Mesenchymal stem cell (in vitro differentiated cells and primary cell): ENCODE data around the gene SFRP4.

Experiments used
- DNase-seq: peaks from one replicate; pipeline ENCODE4 v3.0.0-alpha.2; 2013
- H2AFZ ChIP-seq: one replicate; pipeline ENCODE4 v1.6.1; 2013; ENCODE audit warnings: low read depth, mild to moderate bottlenecking, control low read depth, inconsistent platforms, low read length, moderate library complexity
- H2AK5ac ChIP-seq: 2 replicates; pipeline ENCODE4 v1.6.1; 2013; ENCODE audit warnings: low read length, moderate library complexity, mild to moderate bottlenecking, inconsistent platforms; ENCODE audit not compliant: severe bottlenecking
- H2BK120ac ChIP-seq: one replicate; pipeline ENCODE4 v1.6.1; 2013; ENCODE audit warnings: low read depth, mild to moderate bottlenecking, inconsistent platforms, low read length, moderate library complexity
- H2BK12ac ChIP-seq, 2 experiments: one replicate each; pipeline ENCODE4 v1.6.1; 2013; ENCODE audit warnings: inconsistent platforms in 2 of 2, low read length in 2 of 2, mild to moderate bottlenecking in 2 of 2, moderate library complexity in 2 of 2, control low read depth in 1 of 2
- H2BK15ac ChIP-seq: one replicate; pipeline ENCODE4 v1.6.1; 2013; ENCODE audit warnings: mild to moderate bottlenecking, low read depth, inconsistent platforms; ENCODE audit not compliant: poor library complexity, severe bottlenecking
- H2BK5ac ChIP-seq: 2 replicates; pipeline ENCODE4 v1.6.1; 2013; ENCODE audit warnings: low read depth, mild to moderate bottlenecking, low read length, control low read depth, inconsistent platforms; ENCODE audit not compliant: poor library complexity, severe bottlenecking
- H3K14ac ChIP-seq, 2 experiments: one replicate each; pipeline ENCODE4 v1.6.1; 2013; ENCODE audit warnings: inconsistent platforms in 2 of 2, low read length in 2 of 2, control low read depth in 1 of 2, mild to moderate bottlenecking in 1 of 2, moderate library complexity in 1 of 2
- H3K18ac ChIP-seq, 2 experiments: one replicate each; pipeline ENCODE4 v1.6.1; 2013; ENCODE audit warnings: inconsistent platforms in 2 of 2, low read length in 2 of 2, control low read depth in 1 of 2, low read depth in 1 of 2, mild to moderate bottlenecking in 1 of 2
- H3K23ac ChIP-seq, 2 experiments: one replicate each; pipeline ENCODE4 v1.6.1; 2013; ENCODE audit warnings: inconsistent platforms in 2 of 2, low read length in 2 of 2, mild to moderate bottlenecking in 2 of 2, moderate library complexity in 2 of 2, control low read depth in 1 of 2
- H3K27ac ChIP-seq: 2 replicates; pipeline ENCODE4 v1.5.1; 2013; ENCODE audit warnings: mild to moderate bottlenecking, moderate library complexity, low read length, control low read depth, inconsistent platforms; ENCODE audit not compliant: poor library complexity, severe bottlenecking
- H3K27me3 ChIP-seq, 2 experiments: 2 replicates each; pipeline versions ENCODE4 v1.6.1 to v1.7.0; 2013; ENCODE audit warnings: low read length in 2 of 2, mild to moderate bottlenecking in 2 of 2, moderate library complexity in 2 of 2, control low read depth in 1 of 2, inconsistent platforms in 1 of 2; ENCODE audit not compliant: control insufficient read depth in 1 of 2, insufficient read depth in 1 of 2
- H3K36me3 ChIP-seq, 2 experiments: 2 replicates each; pipeline versions ENCODE4 v1.6.1 to v1.7.0; 2013; ENCODE audit warnings: low read length in 2 of 2, control low read depth in 1 of 2, inconsistent platforms in 1 of 2, low read depth in 1 of 2, mild to moderate bottlenecking in 1 of 2; ENCODE audit not compliant: insufficient read depth in 2 of 2, control insufficient read depth in 1 of 2
- H3K4ac ChIP-seq, 2 experiments: one replicate each; pipeline ENCODE4 v1.6.1; 2013; ENCODE audit warnings: inconsistent platforms in 2 of 2, low read length in 2 of 2, mild to moderate bottlenecking in 2 of 2, moderate library complexity in 2 of 2, control low read depth in 1 of 2, low read depth in 1 of 2
- H3K4me1 ChIP-seq: 2 replicates; pipeline ENCODE4 v1.6.1; 2013; ENCODE audit warnings: low read depth, low read length, control low read depth; ENCODE audit not compliant: control insufficient read depth, insufficient read depth
- H3K4me2 ChIP-seq: 2 replicates; pipeline ENCODE4 v1.6.1; 2013; ENCODE audit warnings: low read length, mild to moderate bottlenecking, inconsistent platforms; ENCODE audit not compliant: poor library complexity, severe bottlenecking
- H3K4me3 ChIP-seq, 2 experiments: 2 replicates each; pipeline versions ENCODE4 v1.5.1 to v1.7.0; 2013; ENCODE audit warnings: low read length in 2 of 2, mild to moderate bottlenecking in 2 of 2, control low read depth in 1 of 2, low read depth in 1 of 2; ENCODE audit not compliant: insufficient read depth in 1 of 2
- H3K79me1 ChIP-seq: replicated peaks from 2 replicates; pipeline ENCODE4 v1.6.1; 2013; ENCODE audit warnings: mild to moderate bottlenecking, control low read depth, low read length, inconsistent platforms; ENCODE audit not compliant: poor library complexity, severe bottlenecking
- H3K9ac ChIP-seq: 2 replicates; pipeline ENCODE4 v1.7.0; 2013; ENCODE audit warnings: mild to moderate bottlenecking, low read length, moderate library complexity
- H3K9me3 ChIP-seq: 2 replicates; pipeline ENCODE4 v1.7.0; 2013; ENCODE audit warnings: mild to moderate bottlenecking, low read length; ENCODE audit not compliant: control insufficient read depth
- H4K8ac ChIP-seq: one replicate; pipeline ENCODE4 v1.6.1; 2013; ENCODE audit warnings: inconsistent platforms, mild to moderate bottlenecking, low read length, moderate library complexity
- H4K91ac ChIP-seq: one replicate; pipeline ENCODE4 v1.6.1; 2013; ENCODE audit warnings: mild to moderate bottlenecking, low read length, inconsistent platforms
- WGBS: methylation state at CpG from one replicate; pipeline ENCODE4 v1.1.7; 2013; ENCODE audit warnings: mixed read lengths; 5-methylcytosine and 5-hydroxymethylcytosine counted together

Gene SFRP4

DNA sequence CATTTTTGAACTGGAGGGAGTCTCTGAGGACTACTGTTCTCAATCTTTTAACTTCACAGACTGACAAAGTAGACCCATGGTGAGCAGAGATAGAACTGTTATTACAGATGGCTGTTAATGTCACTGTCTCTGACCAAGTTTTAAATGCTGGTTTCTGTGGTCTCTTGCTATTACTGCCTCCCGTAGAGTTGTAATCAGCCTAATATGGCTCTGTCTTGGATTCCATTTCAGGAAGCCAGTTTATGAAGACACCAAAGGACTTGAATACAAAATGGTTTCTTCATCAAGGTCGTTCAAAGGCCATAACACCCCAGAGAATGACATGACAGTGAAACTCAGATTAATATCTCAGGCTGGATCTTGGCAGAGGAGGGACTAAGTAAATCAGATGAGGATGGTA lies 3.9 kb downstream of the SFRP4 start:
- DNase-seq, result no peak
- Histone ChIP-seq H3K4me1 (peaks cover 12% of the 10 kb centered on the region), H3K23ac (no peak overlapping the region), H3K9me3 (no peaks in the 10 kb centered on the region), H3K9ac (peak overlapping the region; percentile 11), H2BK120ac (no peak overlapping the region), H3K14ac (no peak overlapping the region), H4K91ac (no peak overlapping the region), H2AFZ (no peak overlapping the region), H3K27me3 (peaks cover 0 to 5% of the 10 kb centered on the region in 2 experiments), H3K4me3 (no peak overlapping the region), H3K79me1 (no peaks in the 10 kb centered on the region), H3K36me3 (no peaks in the 10 kb centered on the region), H2BK5ac (no peak overlapping the region), H2BK12ac (no peak overlapping the region), H3K4me2 (no peak overlapping the region), H3K18ac (no peak overlapping the region), H3K27ac (no peak overlapping the region), H2BK15ac (no peak overlapping the region), H2AK5ac (no peak overlapping the region), H3K4ac (no peak overlapping the region), H4K8ac (no peak overlapping the region)
- WGBS, result 68% methylated on average over 2 of the region's 2 CpGs

- no peak overlapping the region for H3K4ac ChIP-seq
- peaks cover 0 to 5% of the 10 kb centered on the region in 2 experiments for H3K36me3 ChIP-seq
- no peak for DNase-seq
- H3K9ac ChIP-seq, result peak overlapping the region; percentile 31
- H2BK12ac ChIP-seq, result no peak overlapping the region
- no peak overlapping the region for H2AFZ ChIP-seq
- H3K23ac ChIP-seq, result no peak overlapping the region
- H3K27ac ChIP-seq, result peak overlapping the region; percentile 18
- H3K4me2 ChIP-seq, result no peak overlapping the region
- no peaks in the 10 kb centered on the region for H3K27me3 ChIP-seq
- no peaks in the 10 kb centered on the region for H3K79me1 ChIP-seq
- peaks cover 2% of the 10 kb centered on the region for H3K4me1 ChIP-seq
- no peak overlapping the region for H3K18ac ChIP-seq
- H3K14ac ChIP-seq, result no peak overlapping the region
- no peak overlapping the region for H4K8ac ChIP-seq
- H3K4me3 ChIP-seq, result no peak overlapping the region
- H3K9me3 ChIP-seq, result no peaks in the 10 kb centered on the region
- H4K91ac ChIP-seq, result no peak overlapping the region
- H2BK15ac ChIP-seq, result no peak overlapping the region
- 100% methylated on average over 1 of the region's 1 CpG for WGBS
- no peak overlapping the region for H2BK120ac ChIP-seq
- H2BK5ac ChIP-seq, result no peak overlapping the region
- H2AK5ac ChIP-seq, result no peak overlapping the region
These were observed 8.3 kb downstream of the SFRP4 start for GRCh38 chr7:37908221-37908788.

DNA sequence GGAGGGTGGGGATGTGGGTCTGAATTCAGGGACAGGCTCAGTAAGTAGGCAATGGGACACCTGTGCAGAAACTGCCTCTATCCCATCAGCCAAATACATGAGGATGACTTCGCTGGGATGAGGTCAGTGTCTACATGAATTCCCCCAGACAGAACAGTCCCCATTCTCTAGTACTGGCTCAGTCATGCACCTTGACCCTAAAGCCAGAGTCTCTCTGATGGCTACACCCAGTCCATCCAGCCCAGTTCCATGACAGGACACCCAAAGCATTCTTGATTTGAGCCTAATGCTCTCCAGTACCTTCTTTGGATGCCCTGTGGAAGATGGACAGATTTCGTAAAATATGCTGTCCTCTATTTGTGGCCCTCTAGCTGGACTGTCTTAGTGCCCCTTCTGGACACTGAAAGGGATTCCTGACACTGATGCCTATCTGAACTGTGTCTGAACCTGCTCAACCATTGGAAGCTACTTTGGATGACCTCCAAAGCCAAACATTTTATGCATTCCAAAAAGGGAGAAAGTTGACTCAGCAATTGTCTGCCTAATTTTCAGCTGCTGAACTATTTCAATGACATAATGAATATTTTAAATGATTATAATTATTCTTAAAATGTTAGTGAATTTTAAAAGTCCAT lies 14.6 kb downstream of the SFRP4 start:
- H2AK5ac ChIP-seq, result peak overlapping the region; percentile 60
- H3K14ac ChIP-seq, result no peak overlapping the region
- H3K27me3 ChIP-seq, result no peaks in the 10 kb centered on the region
- H3K36me3 ChIP-seq, result peaks cover 0 to 1% of the 10 kb centered on the region in 2 experiments
- no peak overlapping the region for H3K4me2 ChIP-seq
- no peaks in the 10 kb centered on the region for H3K79me1 ChIP-seq
- DNase-seq, result peak; percentile 9
- H3K4me3 ChIP-seq, result no peak overlapping the region
- H3K4ac ChIP-seq, result no peak overlapping the region
- no peak overlapping the region for H3K23ac ChIP-seq
- H4K91ac ChIP-seq, result no peak overlapping the region
- no peak overlapping the region for H3K18ac ChIP-seq
- no peak overlapping the region for H4K8ac ChIP-seq
- H2BK12ac ChIP-seq, result no peak overlapping the region
- no peak overlapping the region for H3K9ac ChIP-seq
- no peak overlapping the region for H2BK15ac ChIP-seq
- no peak overlapping the region for H2BK120ac ChIP-seq
- no peak overlapping the region for H2AFZ ChIP-seq
- peak overlapping the region; percentile 28 for H3K27ac ChIP-seq
- H2BK5ac ChIP-seq, result no peak overlapping the region
- WGBS, result 93% methylated on average over 2 of the region's 2 CpGs
- no peaks in the 10 kb centered on the region for H3K9me3 ChIP-seq
- peaks cover 8% of the 10 kb centered on the region for H3K4me1 ChIP-seq

DNA sequence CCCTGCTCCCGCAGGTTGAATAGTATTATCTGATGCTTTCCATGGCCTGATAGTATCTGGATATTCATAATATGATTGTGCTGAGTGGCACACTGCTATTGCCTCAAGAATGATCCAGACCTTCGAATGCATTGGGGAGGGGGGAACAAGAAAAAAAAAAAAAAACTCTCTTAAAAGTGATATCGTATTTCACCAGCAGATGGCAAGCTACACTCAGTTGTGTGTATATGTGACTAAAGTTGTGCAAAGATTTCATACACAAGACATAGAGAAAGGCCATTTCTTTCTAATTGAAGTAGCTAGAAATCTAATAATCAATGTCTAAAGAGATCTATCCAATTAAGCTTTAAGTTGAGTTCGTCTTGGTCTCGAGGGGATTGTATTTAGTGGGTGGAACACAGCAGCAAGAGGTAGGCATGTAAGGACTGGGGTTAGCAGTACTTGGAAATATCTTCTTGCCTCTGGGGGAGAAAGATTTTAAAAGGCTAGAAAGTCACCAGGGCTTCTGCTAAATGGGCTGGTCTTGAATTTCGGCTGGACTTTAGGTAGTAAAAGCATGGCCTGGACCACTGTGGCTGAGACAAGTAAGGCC lies 15.3 kb downstream of the SFRP4 start:
- Histone ChIP-seq H2AK5ac (peak overlapping the region; percentile 60), H3K27ac (peak overlapping the region; percentile 6), H3K79me1 (no peaks in the 10 kb centered on the region), H3K18ac (no peak overlapping the region), H2AFZ (no peak overlapping the region), H2BK15ac (no peak overlapping the region), H3K9me3 (no peaks in the 10 kb centered on the region), H2BK5ac (no peak overlapping the region), H4K91ac (no peak overlapping the region), H4K8ac (no peak overlapping the region), H2BK120ac (no peak overlapping the region), H3K4me3 (no peak overlapping the region), H3K4ac (no peak overlapping the region), H3K4me2 (no peak overlapping the region), H3K23ac (no peak overlapping the region), H2BK12ac (no peak overlapping the region), H3K27me3 (no peaks in the 10 kb centered on the region), H3K36me3 (no peaks in the 10 kb centered on the region), H3K14ac (no peak overlapping the region), H3K4me1 (peaks cover 8% of the 10 kb centered on the region), H3K9ac (no peak overlapping the region)
- 40% methylated on average over 4 of the region's 6 CpGs for WGBS
- peak; percentile 35 for DNase-seq
